WTC11 (cell line): Measurements from ENCODE around the gene UPK3A. TPM values are rescaled to one million over a fixed set of nuclear protein-coding genes. Genes with fewer than 3 reads are reported as not detected.

Experiments used
- ATAC-seq: fragments of 200-7000 bp; cut with Tn5 transposase; 2 replicates; pipeline ENCODE4 v1.10.0; 2021; ENCODE audit warnings: mild to moderate bottlenecking, moderate library complexity
- CTCF ChIA-PET: fragments of 300-600 bp; sonication (Branson Sonifier 250); formaldehyde crosslinking; loops from one replicate; lab custom pipeline; 2021; ENCODE audit warnings: antibody characterized with exemption; lab: Charles Lee
- POLR2A ChIA-PET: fragments of 350-600 bp; sonication (Branson Sonifier 250); formaldehyde crosslinking; loops from one replicate; lab custom pipeline; 2021; ENCODE audit warnings: antibody characterized with exemption; lab: Charles Lee
- DNase-seq: peaks from one replicate; pipeline ENCODE4 v3.0.0; 2021; ENCODE audit warnings: low spot score
- H3K27ac Mint-ChIP-seq: 2 replicates; pipeline ENCODE4 v1.8.0; 2021; ENCODE audit warnings: mixed read lengths
- H3K27me3 Mint-ChIP-seq: 2 replicates; pipeline ENCODE4 v1.8.0; 2021; ENCODE audit warnings: low read depth, mild to moderate bottlenecking, moderate library complexity, mixed read lengths
- H3K36me3 Mint-ChIP-seq: 2 replicates; pipeline ENCODE4 v1.8.0; 2021; ENCODE audit warnings: mixed read lengths
- H3K4me1 Mint-ChIP-seq: 2 replicates; pipeline ENCODE4 v1.8.0; 2022; ENCODE audit warnings: mixed read lengths
- H3K4me3 Mint-ChIP-seq: 2 replicates; pipeline ENCODE4 v1.8.0; 2021; ENCODE audit warnings: mild to moderate bottlenecking, moderate library complexity, mixed read lengths
- H3K9me3 Mint-ChIP-seq: 2 replicates; pipeline ENCODE4 v1.8.0; 2021; ENCODE audit warnings: mixed read lengths
- AR ChIP-seq: fragments of 250-450 bp; sonication (Bioruptor Pico); IDR thresholded peaks from 2 replicates; pipeline ENCODE4 v1.9.0; 2021; ENCODE audit warnings: mild to moderate bottlenecking
- CREB1 ChIP-seq: sonication (generic); formaldehyde crosslinking; IDR thresholded peaks from 2 replicates; pipeline ENCODE4 v1.8.0; 2023; ENCODE audit warnings: mild to moderate bottlenecking, missing genetic modification reagents
- ESRRA ChIP-seq: sonication (generic); formaldehyde crosslinking; IDR thresholded peaks from 2 replicates; pipeline ENCODE4 v1.8.1; 2022; ENCODE audit warnings: mild to moderate bottlenecking, missing genetic modification reagents, borderline replicate concordance
- MXD4 ChIP-seq: fragments of 250-450 bp; sonication (Bioruptor Pico); IDR thresholded peaks from 2 replicates; pipeline ENCODE4 v1.8.0; 2021; ENCODE audit warnings: mild to moderate bottlenecking, moderate library complexity, borderline replicate concordance
- NFATC4 ChIP-seq: fragments of 250-450 bp; sonication (Bioruptor Pico); IDR thresholded peaks from 2 replicates; pipeline ENCODE4 v1.9.0; 2021; ENCODE audit warnings: mild to moderate bottlenecking
- NR2C2 ChIP-seq: sonication (generic); formaldehyde crosslinking; IDR thresholded peaks from 2 replicates; pipeline ENCODE4 v1.8.0; 2022; ENCODE audit warnings: mild to moderate bottlenecking, missing genetic modification reagents
- PRRX2 ChIP-seq: fragments of 250-450 bp; sonication (Bioruptor Pico); IDR thresholded peaks from 2 replicates; pipeline ENCODE4 v1.8.0; 2021; ENCODE audit warnings: mild to moderate bottlenecking
- ZBTB21 ChIP-seq: sonication (generic); formaldehyde crosslinking; IDR thresholded peaks from 2 replicates; pipeline ENCODE4 v1.8.1; 2023; ENCODE audit warnings: mild to moderate bottlenecking, missing genetic modification reagents, borderline replicate concordance
- ZNF317 ChIP-seq: sonication (generic); formaldehyde crosslinking; IDR thresholded peaks from 2 replicates; pipeline ENCODE4 v1.8.1; 2023; ENCODE audit warnings: low read depth, mild to moderate bottlenecking, moderate library complexity, missing genetic modification reagents, borderline replicate concordance
- ZNF671 ChIP-seq: fragments of 250-450 bp; sonication (Bioruptor Pico); IDR thresholded peaks from 2 replicates; pipeline ENCODE4 v1.8.0; 2021; ENCODE audit warnings: mild to moderate bottlenecking
- total RNA-seq: library from RNA; stranded (reverse); gene quantifications from 3 replicates; pipeline ENCODE4 v1.2.3, GENCODE V29; 2021
- TF ChIP-seq, protein P1 (sequence below): fragments of 250-450 bp; sonication (Bioruptor Pico); conservative IDR thresholded peaks from 2 replicates; pipeline ENCODE4 v1.9.0; 2021; ENCODE audit warnings: mild to moderate bottlenecking
- TF ChIP-seq, protein P2 (sequence below): sonication (generic); formaldehyde crosslinking; IDR thresholded peaks from 2 replicates; pipeline ENCODE4 v1.8.1; 2023; ENCODE audit warnings: mild to moderate bottlenecking, missing genetic modification reagents
- TF ChIP-seq, protein P3 (sequence below): fragments of 250-450 bp; sonication (Bioruptor Pico); IDR thresholded peaks from 2 replicates; pipeline ENCODE4 v1.9.0; 2021; ENCODE audit warnings: moderate library complexity, mild to moderate bottlenecking, inconsistent platforms, borderline replicate concordance
- TF ChIP-seq, protein P4 (sequence below): sonication (generic); formaldehyde crosslinking; IDR thresholded peaks from 2 replicates; pipeline ENCODE4 v1.8.0; 2022; ENCODE audit warnings: mild to moderate bottlenecking, missing genetic modification reagents

UPK3A gene
- total RNA-seq, 1 experiment from 2014 or later: 0.37 TPM

GRCh38 chr22:45304971-45305370 is 20.2 kb downstream of the UPK3A start:
- no peak overlapping the region for H3K27ac Mint-ChIP-seq

GRCh38 chr22:45305456-45306075 is 20.8 kb downstream of the UPK3A start:
- Mint-ChIP-seq H3K4me3 (no peak overlapping the region), H3K27me3 (peaks cover 3% of the 10 kb centered on the region), H3K36me3 (no peaks in the 10 kb centered on the region), H3K4me1 (peaks cover 14% of the 10 kb centered on the region), H3K9me3 (no peaks in the 10 kb centered on the region), H3K27ac (no peak overlapping the region)
- no peak for ATAC-seq
- DNase-seq: no peak
- POLR2A ChIA-PET: no interaction called here
- TF ChIP-seq ZNF317: no peak
- no peak for TF ChIP-seq MXD4 (CRISPR knock-in tag)
- no peak for TF ChIP-seq PRRX2 (CRISPR knock-in tag)
- no peak for TF ChIP-seq ZBTB21 (CRISPR knock-in tag)
- TF ChIP-seq ZNF671 (CRISPR knock-in tag): no peak
- CTCF ChIA-PET: interaction anchor here (1.2 kb wide), 1 partner anchor 96 kb away, joined by 3 read pairs; no protein-coding TSS in a partner anchor

More at GRCh38 chr22:45304971-45305370, 20.2 kb downstream of the UPK3A start:
- no peak for TF ChIP-seq CREB1 (CRISPR knock-in tag)
- TF ChIP-seq, protein P1, sequence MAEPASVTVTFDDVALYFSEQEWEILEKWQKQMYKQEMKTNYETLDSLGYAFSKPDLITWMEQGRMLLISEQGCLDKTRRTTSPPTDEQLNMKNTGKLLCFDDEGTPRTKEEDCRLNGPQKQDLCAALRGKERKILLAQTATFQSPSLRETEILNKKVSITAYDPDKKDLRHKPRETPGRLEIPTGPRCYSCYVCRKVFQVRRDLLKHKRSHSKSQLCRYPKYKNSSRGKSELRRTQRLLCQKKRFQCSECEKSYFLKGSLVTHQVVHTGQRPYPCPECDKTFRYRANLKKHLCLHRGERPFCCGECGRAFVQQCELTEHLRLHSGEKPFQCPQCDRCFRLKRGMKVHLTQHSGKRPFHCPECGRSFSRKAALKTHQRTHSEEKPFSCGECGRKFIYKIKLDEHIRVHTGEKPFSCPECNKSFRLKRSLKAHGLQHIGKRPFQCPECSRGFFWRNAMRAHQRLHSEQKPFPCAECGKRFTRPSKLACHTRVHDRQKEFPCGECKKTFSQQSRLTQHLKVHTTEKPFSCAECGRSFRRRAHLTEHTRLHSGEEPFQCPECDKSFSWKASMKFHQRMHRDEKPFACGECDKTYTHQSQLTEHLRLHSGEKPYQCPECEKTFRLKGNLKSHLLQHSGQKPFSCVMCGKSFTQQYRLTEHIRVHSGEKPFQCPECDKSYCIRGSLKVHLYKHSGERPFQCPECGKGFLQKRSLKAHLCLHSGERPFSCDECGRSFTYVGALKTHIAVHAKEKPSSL (CRISPR knock-in tag): no peak
- TF ChIP-seq, protein P2, sequence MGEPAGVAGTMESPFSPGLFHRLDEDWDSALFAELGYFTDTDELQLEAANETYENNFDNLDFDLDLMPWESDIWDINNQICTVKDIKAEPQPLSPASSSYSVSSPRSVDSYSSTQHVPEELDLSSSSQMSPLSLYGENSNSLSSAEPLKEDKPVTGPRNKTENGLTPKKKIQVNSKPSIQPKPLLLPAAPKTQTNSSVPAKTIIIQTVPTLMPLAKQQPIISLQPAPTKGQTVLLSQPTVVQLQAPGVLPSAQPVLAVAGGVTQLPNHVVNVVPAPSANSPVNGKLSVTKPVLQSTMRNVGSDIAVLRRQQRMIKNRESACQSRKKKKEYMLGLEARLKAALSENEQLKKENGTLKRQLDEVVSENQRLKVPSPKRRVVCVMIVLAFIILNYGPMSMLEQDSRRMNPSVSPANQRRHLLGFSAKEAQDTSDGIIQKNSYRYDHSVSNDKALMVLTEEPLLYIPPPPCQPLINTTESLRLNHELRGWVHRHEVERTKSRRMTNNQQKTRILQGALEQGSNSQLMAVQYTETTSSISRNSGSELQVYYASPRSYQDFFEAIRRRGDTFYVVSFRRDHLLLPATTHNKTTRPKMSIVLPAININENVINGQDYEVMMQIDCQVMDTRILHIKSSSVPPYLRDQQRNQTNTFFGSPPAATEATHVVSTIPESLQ (CRISPR knock-in tag): no peak
- TF ChIP-seq NR2C2: no peak
- TF ChIP-seq NFATC4: no peak
- no peak for TF ChIP-seq ESRRA (CRISPR knock-in tag)
- TF ChIP-seq, protein P3, sequence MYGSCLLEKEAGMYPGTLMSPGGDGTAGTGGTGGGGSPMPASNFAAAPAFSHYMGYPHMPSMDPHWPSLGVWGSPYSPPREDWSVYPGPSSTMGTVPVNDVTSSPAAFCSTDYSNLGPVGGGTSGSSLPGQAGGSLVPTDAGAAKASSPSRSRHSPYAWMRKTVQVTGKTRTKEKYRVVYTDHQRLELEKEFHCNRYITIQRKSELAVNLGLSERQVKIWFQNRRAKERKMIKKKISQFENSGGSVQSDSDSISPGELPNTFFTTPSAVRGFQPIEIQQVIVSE (CRISPR knock-in tag): no peak
- TF ChIP-seq, protein P4, sequence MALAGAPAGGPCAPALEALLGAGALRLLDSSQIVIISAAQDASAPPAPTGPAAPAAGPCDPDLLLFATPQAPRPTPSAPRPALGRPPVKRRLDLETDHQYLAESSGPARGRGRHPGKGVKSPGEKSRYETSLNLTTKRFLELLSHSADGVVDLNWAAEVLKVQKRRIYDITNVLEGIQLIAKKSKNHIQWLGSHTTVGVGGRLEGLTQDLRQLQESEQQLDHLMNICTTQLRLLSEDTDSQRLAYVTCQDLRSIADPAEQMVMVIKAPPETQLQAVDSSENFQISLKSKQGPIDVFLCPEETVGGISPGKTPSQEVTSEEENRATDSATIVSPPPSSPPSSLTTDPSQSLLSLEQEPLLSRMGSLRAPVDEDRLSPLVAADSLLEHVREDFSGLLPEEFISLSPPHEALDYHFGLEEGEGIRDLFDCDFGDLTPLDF (CRISPR knock-in tag): no peak
- TF ChIP-seq AR (CRISPR knock-in tag): no peak
- ChIA-PET POLR2A (interaction anchor here (0.7 kb wide), 2 partner anchors 10 to 66 kb away, joined by 4 read pairs; no protein-coding TSS in a partner anchor), CTCF (no interaction called here)
- ATAC-seq (no peak), DNase-seq (no peak)
- no peak overlapping the region for H3K4me3 Mint-ChIP-seq
- H3K9me3 Mint-ChIP-seq: no peaks in the 10 kb centered on the region
- peaks cover 13% of the 10 kb centered on the region for H3K4me1 Mint-ChIP-seq
- peaks cover 2% of the 10 kb centered on the region; the same call in 1 of the 2 replicates for H3K27me3 Mint-ChIP-seq
- no peaks in the 10 kb centered on the region for H3K36me3 Mint-ChIP-seq
